Esophagus muscularis mucosa (tissue), 4 donors: ENCODE measurements around the gene PEPD.

Source experiments
- EP300 ChIP-seq: sonication (generic); formaldehyde crosslinking; IDR thresholded peaks from one replicate; pipeline ENCODE4 v1.6.1; 2017; ENCODE audit warnings: antibody characterized with exemption
- POLR2A ChIP-seq: fragments of 450-650 bp; IDR thresholded peaks from one replicate; pipeline ENCODE4 v1.6.1; 2017; ENCODE audit warnings: antibody characterized with exemption, moderate library complexity, mild to moderate bottlenecking, low read depth
- POLR2AphosphoS5 ChIP-seq, 2 donors: sonication (generic); formaldehyde crosslinking; IDR thresholded peaks; one replicate each; pipeline ENCODE4 v1.6.1; 2017; ENCODE audit warnings: antibody characterized with exemption in 2 of 2
- TF ChIP-seq, protein P1 (sequence below), 3 experiments: fragments of 200-600 bp in 2 of 3; fragments of 450-650 bp in 1 of 3; sonication (generic) in 2 of 3; IDR thresholded peaks; one replicate each; pipeline ENCODE4 v1.5.1; 2017 to 2019; ENCODE audit warnings: antibody characterized with exemption in 3 of 3, mild to moderate bottlenecking in 2 of 3, moderate library complexity in 1 of 3

DNA sequence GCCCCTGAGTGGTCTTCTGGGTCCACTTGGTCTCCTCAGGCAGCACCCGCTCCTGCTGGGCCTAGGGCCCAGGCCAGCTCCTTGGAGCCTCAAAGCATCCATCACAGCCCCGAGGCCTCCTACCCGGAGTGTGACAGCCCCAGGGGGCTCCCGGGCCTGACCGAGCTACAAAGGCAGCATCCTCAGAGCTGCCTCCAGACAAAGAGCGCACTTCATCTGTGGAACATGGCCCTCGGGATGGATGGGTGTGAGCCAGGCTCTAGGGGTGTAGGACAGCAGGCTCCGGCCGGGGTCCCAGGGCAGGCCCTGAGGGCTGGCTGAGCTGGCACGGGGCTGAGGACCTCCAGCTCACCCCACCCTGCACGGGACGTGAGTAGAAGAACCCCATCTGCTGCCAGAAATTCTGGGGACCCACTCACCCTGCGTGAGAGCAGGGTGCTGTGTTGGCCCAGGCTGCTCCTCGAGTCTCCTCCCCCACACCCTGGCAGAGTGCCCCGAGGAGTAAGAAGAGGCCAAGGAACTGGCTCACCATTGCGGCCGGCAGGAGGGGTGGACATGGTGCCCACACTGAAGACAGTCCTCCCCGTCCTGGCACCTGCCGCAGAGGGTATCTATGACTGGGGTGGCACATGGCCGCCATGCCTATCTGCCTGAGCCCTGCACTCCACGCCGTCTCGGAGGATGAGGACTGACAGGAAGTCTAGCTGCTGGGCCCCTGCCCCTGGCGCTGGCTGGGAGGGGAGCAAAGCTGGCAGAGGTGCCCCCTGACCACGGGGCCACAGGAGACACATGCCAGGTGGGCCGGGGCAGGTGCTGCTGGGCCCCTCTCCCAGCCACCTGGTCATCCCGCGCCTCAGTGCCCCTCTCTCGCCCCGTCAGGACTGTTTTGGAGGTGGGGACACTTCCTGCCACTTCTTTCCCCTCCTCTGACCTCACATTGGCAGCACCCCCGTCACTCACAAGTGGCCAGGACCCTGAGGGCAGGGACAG lies 125.7 kb downstream of the PEPD start:
- TF ChIP-seq, protein P1, sequence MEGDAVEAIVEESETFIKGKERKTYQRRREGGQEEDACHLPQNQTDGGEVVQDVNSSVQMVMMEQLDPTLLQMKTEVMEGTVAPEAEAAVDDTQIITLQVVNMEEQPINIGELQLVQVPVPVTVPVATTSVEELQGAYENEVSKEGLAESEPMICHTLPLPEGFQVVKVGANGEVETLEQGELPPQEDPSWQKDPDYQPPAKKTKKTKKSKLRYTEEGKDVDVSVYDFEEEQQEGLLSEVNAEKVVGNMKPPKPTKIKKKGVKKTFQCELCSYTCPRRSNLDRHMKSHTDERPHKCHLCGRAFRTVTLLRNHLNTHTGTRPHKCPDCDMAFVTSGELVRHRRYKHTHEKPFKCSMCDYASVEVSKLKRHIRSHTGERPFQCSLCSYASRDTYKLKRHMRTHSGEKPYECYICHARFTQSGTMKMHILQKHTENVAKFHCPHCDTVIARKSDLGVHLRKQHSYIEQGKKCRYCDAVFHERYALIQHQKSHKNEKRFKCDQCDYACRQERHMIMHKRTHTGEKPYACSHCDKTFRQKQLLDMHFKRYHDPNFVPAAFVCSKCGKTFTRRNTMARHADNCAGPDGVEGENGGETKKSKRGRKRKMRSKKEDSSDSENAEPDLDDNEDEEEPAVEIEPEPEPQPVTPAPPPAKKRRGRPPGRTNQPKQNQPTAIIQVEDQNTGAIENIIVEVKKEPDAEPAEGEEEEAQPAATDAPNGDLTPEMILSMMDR (IDR thresholded peaks at IDR 0.05), result no peak
- TF ChIP-seq POLR2AphosphoS5 (IDR thresholded peaks at IDR 0.05) (no peak), POLR2A (no peak), EP300 (no peak)
